Mesangial cell (primary cell): ENCODE data around the gene SSR1. TPM values are rescaled to one million over a fixed set of nuclear protein-coding genes. Genes with fewer than 3 reads are reported as not detected.

ENCODE experiments used
- total RNA-seq: library from RNA; depleted of rRNA; stranded (reverse); fragments of >200 nt; gene quantifications from 2 replicates; pipeline ENCODE4 v1.2.3, GENCODE V29; 2015

Gene SSR1
- 28.9 and 42.4 TPM in 2 replicates for total RNA-seq

DNA sequence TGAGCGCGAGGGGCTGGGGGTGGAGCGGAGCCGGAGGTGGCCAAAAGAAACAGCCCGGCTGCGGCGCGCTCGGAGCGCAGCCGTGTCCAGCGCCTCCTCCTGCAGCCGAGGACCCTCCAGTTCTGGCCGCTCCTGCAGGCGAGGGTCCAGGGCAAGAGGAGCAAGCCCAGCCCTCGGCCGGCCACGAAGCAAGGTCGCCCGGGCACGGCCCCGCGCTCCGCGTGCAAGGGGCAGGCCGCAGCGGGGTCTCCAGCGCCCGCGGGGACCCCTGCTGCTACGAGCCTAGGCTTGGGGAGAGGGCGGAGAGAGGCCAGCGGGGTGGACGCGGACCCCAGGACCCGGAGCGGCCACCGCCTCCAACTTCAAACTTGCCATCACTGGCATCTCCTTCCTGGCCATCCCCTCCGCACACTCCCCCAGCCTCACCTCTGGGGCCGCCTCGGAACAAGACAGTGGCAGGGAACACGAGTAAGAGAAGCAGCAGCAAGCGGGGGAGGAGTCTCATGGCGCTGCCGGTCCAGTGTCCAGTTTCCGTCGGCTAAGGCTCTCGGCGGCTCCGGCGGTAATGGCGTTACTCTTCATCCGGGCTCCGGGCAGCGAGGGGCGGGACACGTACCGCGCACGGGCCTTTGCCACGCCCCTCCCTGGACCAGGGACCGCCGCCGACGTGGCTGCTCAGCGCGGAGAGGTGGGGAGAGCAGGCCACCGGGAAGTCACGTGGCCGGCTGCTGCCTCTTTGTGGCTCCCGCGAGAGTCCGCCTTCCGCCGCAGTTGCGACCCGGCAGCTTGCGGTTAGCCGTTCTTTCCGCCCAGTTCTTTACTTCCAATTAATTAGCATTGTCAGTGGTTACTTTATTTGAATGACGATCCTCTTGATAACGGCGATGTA lies at the start of gene SSR1:
SSR1 (minus strand) TSS at position 584 of the 889 bp plus-strand sequence; CDS start at position 505, 79 bp downstream.

Other genes starting within 250 kb of the SSR1 start
- 14.7 and 22.7 TPM in 2 replicates for gene RREB1, start 205.2 kb downstream of the SSR1 start, total RNA-seq
- gene CAGE1, start 76.5 kb upstream of the SSR1 start, total RNA-seq, result not detected in 2 replicates
- 7.5 and 10.4 TPM in 2 replicates for gene RIOK1, start 76.6 kb upstream of the SSR1 start, total RNA-seq
- gene DSP, start 228.5 kb upstream of the SSR1 start, total RNA-seq, result 74.0 and 77.5 TPM in 2 replicates